ENCODE data around the gene CDKN1A.
"Not testable (repeated sequence)": the region's sequence is repeated elsewhere in the genome, so short reads cannot be mapped to it uniquely, and the experiment has no call there.

CDKN1A gene

GRCh38 chr6:36698196-36698595 is 19.7 kb downstream of the CDKN1A start:
- no peak for DNase-seq (ENCODE audit: low read depth)

DNA sequence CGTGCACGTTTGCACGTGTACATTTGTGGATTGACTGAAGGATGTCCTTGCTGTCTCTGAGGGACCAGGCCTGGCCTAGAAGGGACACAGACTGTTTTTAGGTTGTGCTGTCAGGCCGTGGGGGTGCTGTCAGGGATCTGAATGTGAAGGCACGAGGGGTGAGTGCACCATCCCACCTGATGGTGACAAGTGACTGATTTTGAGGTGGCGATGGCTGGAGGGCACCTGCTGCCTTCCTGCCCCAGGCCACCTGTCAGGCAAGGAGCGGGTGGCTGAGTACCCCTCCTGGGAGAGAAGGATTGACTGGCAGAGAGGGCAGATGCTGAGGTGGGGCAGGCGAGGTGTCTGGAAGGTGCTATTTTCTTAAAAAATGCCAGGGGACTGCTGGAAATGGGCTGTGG is 20.4 kb downstream of the CDKN1A start:
- DNase-seq (ENCODE audit: low read depth), result no peak

DNA sequence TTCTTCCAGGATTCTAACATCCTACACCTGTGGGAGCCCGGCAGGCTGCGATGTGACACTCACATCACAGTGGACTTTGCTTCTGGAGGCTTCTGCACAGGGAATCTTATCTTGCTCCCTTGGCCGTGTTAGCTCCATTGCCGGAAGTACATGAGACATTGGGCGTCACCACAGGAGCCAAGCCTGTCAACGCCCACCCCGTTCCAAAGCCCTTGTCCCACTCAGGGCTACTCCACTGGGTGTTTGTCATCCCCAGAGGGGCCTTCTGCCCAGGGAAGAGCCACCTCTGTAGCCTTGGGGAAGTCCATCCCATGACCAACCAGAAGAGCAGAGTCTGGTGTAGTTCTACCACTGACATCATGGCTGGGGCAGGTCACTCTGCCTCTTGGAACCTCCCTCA is 20.8 kb downstream of the CDKN1A start:
- DNase-seq (ENCODE audit: low read depth), result no peak

GRCh38 chr6:36700071-36700812 is 21.7 kb downstream of the CDKN1A start:
- DNase-seq (ENCODE audit: low read depth), result no peak

DNA sequence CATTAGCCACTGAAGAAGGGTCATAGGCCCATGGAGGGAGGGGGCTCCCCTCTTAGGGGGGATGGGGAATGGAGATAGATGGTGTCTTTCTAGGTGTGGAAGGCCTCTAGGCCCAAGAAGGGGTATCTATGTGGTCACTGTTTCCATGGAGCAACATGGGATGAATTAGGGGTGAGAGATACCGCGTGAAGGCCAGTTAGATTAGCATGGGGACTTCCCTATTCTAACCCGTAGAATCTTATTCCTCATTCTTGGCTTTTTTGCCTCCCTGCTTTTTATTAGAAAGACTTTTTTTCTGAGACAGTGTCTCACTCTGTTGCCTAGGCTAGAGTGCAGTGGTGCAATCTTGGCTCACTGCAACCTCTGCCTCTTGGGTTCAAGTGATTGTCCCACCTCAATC is 22.3 kb downstream of the CDKN1A start:
- no peak for DNase-seq (ENCODE audit: low read depth)

- DNase-seq (ENCODE audit: low read depth), result no peak
Measured at GRCh38 chr6:36701401-36701991, 23.0 kb downstream of the CDKN1A start.

GRCh38 chr6:36702656-36703055 is 24.1 kb downstream of the CDKN1A start:
- DNase-seq (ENCODE audit: low read depth), result no peak

DNA sequence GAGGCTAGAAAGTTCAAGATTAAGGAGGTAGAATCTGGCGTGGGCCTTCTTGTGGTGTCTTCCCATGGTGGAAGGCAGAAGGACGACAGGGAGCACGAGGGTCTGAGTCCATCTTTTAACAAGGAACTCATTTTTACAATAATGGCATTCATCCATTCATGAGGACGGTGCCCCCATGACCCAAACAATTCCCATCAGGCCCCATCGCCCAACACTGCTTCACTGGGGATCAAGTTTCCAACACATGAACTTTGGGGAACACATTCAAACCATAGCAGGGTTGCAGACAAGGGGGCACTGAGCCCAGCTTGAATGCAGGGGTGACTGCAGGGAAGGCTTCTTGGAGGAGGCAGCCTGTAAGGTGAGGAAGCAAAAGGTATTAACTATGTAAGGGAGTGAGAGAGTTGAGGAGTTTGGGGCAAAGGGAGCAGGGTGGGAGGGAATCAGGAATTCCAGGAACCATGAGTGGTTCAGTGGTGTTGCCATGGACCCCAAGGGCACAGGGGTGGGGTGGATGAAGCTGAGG is 24.6 kb downstream of the CDKN1A start:
- DNase-seq (ENCODE audit: low read depth), result no peak

DNA sequence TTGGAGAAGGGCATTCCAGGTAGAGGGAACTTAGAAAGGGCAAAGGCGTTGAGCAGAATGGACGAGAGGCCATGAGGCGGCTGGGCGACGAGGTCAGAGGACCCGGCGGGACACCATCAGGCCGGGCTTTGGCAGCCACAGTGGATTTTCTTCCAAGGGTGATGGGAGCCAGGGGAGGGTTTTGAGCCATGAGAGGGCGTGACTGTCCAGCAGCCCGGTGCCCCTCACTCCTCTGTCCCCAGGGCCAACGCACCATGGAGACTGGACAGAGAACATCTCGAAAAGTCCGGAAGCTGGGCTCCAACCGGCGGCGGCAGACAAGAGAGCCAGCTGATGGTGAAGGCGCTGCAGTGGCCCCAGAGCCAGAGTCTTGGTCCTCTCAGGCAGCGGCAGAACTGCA is 25.5 kb downstream of the CDKN1A start:
- no peak for DNase-seq (ENCODE audit: low read depth)

- DNase-seq (ENCODE audit: low read depth), result not testable (repeated sequence)
Measured at GRCh38 chr6:36704961-36705577, 26.6 kb downstream of the CDKN1A start.

DNA sequence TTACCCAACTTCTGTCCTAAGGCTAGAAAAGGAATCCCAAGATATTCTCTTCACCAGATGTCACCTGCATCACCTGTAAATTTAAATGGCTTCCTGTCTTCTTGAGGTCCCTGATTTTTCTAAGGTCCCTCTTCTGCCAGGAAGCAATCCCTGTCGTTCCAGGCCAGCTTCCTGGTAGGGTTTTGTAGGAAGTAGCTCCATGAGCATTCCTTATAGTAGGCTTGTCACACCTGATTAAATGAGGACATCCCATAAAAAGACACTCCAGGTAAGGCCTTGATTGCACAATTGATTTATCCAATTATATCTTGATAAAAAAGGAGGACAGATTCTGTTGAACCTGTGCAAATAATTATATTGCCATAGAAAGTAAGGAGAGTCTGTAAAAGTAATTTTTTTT is 27.8 kb downstream of the CDKN1A start:
- DNase-seq (ENCODE audit: low read depth), result no peak

DNA sequence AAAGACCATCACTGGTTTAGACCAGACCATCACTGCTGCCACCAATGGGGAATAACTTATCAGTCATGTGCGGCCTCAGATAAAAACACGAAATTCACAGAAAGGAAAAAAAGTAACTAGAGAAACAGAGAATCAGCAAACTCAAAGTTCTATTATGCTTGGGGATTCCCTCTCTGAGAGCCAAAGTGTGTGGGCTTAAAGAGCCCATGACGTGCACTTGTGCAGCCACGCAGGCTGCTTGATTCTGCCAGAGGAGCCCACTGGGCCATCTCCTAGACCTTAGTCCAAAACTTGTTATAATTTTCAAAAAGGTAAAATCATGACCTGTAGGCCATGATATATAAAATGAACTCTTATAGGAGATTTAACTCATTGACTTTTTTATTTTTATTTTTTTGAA is 34.3 kb downstream of the CDKN1A start:
- DNase-seq (ENCODE audit: low read depth), result no peak

- no peak for DNase-seq (ENCODE audit: low read depth)
Measured at GRCh38 chr6:36713846-36714245, 35.3 kb downstream of the CDKN1A start.

- DNase-seq (ENCODE audit: low read depth), result no peak
Measured at GRCh38 chr6:36714511-36714910, 36.0 kb downstream of the CDKN1A start.

GRCh38 chr6:36715469-36715868 is 37.0 kb downstream of the CDKN1A start:
- DNase-seq (ENCODE audit: low read depth), result no peak

DNA sequence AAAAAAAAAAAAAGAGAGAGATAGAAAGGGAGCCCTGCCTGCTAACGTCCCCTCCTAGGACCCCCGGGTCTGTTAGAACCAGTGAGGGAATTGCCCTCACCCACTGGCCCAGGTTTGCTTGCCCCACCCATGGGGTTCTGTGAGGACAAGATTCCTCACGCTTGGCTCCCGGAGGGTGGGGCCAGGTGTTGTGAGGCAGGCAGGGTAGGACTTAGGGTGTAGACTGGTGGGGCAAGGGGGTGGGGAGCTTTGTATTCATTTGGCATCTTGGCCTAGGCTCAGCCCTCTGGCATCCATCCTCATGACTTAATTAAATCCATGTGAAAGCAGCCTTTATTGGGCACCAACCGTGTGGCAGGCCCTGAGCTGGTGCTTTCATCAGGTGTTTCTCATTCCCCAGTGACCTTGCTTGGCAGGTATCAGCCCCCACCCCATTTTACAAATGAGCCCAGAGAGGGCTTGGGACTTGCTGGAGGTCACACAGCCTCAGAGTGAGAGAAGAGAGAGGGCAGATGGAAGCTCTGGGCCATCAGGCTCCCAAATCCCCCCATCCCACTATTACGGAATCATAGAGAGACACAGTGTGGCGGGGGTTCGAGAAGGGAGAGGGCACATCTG is 38.1 kb downstream of the CDKN1A start:
- no peak for DNase-seq (ENCODE audit: low read depth)

DNA sequence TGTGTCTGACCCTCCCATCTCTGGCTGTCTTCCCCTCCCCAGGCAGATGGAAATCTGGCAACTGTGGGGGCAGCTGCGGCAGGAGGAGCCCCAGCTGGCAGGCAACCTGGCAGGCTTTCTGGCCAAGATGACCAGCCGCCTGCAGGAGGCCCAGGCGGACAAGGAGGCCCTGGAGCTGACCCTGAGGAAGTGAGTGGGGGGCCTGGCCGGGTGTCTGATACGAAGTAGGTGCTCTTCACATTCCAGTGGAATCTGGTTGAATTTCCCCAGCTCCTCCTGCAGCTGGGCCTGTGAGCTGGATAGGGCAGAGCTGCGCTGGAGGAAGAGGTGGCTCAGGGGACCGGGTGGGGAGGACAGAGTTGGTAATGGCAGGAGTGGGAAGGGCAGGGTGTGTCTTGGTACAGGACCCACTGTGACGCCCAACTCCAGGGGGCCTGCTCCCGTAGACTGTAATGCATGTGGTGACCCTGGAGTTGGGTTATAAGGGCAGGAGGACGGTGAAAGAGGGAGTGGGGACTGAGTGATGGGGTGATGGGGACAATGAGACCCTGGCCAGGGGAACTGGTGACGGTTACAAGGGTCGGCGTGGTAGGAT is 38.8 kb downstream of the CDKN1A start:
- no peak for DNase-seq (ENCODE audit: low read depth)

DNA sequence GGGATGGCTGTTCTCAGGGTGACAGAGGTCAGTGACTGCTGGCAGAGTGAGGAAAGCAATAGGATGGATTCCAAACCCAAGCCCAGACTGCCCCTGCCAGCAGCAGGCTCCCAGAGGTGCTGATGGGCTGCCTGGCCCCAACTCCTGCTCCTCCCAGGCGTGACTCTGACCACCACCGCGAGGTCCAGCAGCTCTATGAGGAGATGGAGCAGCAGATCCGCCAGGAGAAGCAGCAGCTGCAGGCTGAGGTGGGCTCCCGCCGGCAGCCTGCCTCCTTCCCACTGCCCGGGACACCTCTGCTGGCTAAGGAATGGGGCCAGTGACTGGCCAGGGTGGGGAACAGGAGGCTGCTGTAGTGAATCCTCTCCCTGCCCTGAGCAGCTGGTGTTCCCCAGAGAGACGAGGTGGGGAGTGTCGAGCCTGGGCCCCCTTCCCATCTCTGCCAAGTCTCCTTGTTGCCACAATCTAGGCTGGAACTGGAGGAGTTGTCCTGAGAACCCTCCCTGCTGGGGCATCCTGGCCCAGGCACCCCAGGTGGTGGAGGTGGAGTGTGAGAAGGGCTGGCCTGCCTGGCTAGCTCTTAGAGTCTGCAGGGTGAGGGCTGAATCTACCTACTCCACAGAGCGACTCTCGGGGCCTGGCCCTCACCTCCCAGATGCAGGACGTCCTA is 39.5 kb downstream of the CDKN1A start:
- no peak for DNase-seq (ENCODE audit: low read depth)

DNA sequence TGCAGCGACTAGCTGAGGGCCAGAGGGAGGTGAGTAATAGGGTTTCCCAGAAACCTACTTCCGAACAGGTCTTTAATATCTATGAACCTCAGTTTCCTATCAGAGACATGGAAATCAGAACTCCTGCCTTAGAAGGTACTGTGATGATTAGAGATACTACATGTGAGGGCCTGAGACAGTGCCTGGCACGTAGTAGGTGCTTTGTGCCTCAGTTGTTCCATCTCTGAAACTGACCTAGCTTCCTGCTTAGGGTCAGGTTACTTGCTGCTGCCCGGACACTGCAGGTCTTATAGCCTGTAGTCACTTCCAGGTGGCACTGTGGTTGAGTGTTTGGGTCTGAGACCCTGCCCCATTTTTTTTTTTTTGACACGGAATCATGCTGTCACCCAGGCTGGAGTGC is 40.0 kb downstream of the CDKN1A start:
- no peak for DNase-seq (ENCODE audit: low read depth)

GRCh38 chr6:36719126-36719525 is 40.6 kb downstream of the CDKN1A start:
- no peak for DNase-seq (ENCODE audit: low read depth)

DNA sequence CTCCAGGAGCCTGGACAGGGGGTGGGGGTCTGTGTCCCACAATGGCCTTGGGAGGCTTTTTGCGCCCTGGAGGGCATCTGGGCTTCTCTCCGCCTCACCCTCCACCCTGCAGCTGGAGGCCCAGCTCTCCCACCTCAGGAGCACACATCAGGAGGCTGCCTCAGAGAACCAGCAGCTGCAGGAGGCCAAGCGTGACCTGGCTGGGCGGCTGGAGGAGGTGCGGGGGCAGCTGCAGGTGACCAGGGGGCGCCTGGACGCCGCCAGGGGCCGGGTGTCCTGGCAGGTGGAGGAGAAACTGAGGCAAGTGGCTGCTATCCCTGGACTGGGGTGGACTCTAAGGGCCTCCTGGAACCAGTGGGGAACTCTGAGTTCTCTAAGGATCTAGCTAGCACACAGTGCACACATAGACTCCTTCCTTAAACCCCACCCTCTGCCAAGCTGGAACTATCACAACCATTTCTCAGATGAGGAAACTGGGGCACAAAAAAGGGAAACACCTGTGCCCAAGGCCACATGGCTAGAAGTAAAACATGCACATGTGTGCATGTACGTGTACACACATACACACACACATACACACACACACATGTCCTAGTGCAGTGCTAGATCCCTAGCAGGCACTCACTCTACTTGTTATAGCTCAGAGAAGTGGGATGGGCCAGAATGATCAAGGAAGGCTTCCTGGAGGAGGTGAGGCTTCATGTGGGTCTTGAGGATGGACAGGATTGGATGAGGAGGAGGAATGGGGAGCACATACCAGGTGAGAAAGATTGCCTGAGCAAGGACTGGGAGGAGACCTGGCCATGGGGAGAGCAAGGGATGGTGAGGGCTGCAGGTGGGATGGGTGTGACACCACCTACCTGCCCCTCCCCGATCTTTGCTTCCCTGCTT is 42.0 kb downstream of the CDKN1A start:
- no peak for DNase-seq (ENCODE audit: low read depth)
